Fibroblast of villous mesenchyme (primary cell): ENCODE data around the gene TXNL4A. TPM values are rescaled to one million over a fixed set of nuclear protein-coding genes. Genes with fewer than 3 reads are reported as not detected.

ENCODE experiments used
- DNase-seq: peaks from one replicate; pipeline ENCODE4 v3.0.0-alpha.2; 2010; ENCODE audit warnings: low read depth
- H3K4me3 ChIP-seq: 2 replicates; pipeline ENCODE4 v1.5.1; 2011; ENCODE audit warnings: low read depth, mild to moderate bottlenecking, low read length
- total RNA-seq: library from RNA; depleted of rRNA; stranded (reverse); fragments of >200 nt; gene quantifications from 2 replicates; pipeline ENCODE4 v1.2.3, GENCODE V29; 2012
- TF ChIP-seq, protein P1 (sequence below): IDR thresholded peaks from 2 replicates; pipeline ENCODE4 v1.5.1; 2012; ENCODE audit warnings: low read depth, mild to moderate bottlenecking, low read length; ENCODE audit not compliant: insufficient read depth

The TXNL4A gene
- total RNA-seq, 1 donor: 46.6 TPM

DNA sequence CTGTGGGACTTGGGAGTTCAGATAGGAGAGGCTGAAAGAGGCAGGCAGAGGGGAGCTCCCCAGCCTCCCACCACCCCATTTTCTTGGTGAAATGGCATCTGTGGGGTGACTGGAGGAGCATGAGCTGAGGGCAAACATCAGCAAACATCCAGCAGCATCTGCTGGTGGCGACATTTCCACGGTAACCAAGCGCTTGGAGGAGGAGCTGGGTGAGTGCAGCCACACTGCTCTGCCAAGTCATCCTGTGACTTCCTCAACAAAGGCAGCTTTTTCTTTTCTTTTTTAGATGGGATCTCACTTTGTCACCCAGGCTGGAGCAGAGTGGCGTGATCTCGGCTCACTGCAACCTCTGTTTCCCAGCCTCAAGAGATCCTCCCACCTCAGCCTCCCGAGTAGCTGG, 5.6 kb downstream of the TXNL4A start:
- DNase-seq: no peak
- H3K4me3 ChIP-seq: no peak overlapping the region
- TF ChIP-seq, protein P1, sequence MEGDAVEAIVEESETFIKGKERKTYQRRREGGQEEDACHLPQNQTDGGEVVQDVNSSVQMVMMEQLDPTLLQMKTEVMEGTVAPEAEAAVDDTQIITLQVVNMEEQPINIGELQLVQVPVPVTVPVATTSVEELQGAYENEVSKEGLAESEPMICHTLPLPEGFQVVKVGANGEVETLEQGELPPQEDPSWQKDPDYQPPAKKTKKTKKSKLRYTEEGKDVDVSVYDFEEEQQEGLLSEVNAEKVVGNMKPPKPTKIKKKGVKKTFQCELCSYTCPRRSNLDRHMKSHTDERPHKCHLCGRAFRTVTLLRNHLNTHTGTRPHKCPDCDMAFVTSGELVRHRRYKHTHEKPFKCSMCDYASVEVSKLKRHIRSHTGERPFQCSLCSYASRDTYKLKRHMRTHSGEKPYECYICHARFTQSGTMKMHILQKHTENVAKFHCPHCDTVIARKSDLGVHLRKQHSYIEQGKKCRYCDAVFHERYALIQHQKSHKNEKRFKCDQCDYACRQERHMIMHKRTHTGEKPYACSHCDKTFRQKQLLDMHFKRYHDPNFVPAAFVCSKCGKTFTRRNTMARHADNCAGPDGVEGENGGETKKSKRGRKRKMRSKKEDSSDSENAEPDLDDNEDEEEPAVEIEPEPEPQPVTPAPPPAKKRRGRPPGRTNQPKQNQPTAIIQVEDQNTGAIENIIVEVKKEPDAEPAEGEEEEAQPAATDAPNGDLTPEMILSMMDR: no peak

DNA sequence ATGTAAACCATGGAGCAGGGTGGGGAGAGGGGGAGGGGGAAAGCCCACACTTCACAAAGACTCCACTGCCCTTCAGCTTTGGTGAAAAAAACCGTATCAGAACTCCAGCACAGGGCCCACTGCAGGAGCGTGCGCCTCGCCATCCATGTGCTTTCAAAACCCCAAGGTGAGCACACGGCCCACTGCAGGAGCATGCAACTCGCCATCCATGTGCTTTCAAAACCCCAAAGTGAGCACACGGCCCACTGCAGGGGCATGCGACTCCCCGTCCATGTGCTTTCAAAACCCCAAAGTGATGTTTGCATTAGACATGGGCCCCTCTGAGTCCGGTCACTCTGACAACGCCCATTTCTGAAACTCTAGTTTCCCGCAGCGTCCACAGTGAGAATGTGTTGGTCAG, 7.8 kb downstream of the TXNL4A start:
- DNase-seq: no peak
- TF ChIP-seq, protein P1: no peak
- no peak overlapping the region for H3K4me3 ChIP-seq

DNA sequence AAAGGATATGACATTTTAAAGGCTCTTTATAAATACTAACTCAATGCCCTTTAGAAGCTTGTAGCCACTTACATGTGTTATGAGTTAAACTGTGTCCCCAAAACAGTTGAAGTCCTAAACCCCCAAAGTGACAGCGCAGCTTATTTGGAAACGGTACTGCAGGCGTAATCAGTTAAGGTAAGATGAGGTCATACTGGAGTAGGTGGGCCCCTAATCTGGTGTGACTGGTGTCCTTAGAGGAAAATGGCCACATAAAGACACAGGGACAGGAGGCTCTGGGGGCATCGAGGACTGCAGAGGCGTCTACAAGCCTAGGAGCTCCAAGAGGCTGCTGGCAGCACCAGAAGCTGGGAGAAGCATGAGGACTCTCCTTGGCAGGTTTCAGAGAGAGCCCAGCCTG, 8.5 kb downstream of the TXNL4A start:
- no peak overlapping the region for H3K4me3 ChIP-seq
- DNase-seq: no peak
- TF ChIP-seq, protein P1: no peak

DNA sequence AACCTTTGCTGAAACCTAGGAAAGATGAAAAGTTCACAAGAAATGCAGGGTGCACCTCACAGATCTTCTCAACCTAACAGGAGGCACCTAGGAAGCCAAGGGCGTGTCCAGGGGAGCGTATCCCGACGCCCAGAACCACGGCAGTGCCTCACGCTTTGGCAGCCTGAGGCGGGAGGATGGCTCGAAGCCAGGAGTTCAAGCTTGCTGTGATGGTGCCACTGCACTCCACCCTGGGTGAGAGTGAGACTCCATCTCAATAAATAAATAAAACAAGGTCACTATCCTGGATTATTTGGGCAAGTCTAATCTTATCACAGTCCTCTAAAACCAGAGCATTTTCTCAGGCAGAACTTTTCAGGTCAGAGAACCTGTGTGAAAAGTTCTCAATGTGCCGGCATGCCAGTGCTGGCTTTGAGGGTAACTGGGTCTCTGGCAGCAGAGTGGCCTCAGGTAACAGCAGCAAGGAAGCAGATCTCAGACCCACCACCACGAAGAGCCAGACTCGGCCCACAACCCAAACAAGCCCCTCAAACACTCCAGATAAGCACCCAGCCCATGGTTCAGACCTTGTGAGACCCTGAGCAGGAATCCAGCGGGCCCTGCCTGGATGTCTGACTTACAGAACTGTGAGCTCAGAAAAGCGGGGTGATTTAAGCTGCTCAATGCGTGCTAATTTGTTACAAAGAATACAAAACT, 12.2 kb downstream of the TXNL4A start:
- no peak for DNase-seq
- TF ChIP-seq, protein P1: no peak
- H3K4me3 ChIP-seq: no peak overlapping the region

DNA sequence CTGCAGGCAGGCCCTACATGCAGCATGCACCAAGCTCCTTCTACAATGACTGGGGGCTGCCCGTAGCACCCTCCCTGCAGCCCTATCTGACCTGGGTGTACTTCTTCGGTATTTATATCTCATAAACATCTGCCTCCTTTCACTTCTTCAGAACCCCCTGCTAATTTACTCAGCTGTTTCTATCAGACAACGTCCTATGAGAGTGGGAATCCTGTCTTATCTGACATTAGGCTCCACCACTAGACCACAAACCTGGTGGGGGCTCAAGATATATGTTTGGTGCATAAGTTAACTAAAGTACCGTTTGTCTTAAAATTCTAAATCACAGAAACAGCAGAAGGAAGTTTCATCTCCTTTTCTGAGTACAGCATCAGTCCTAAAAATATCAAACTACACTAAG, 13.3 kb downstream of the TXNL4A start:
- no peak for DNase-seq
- TF ChIP-seq, protein P1: no peak
- H3K4me3 ChIP-seq: no peak overlapping the region

DNA sequence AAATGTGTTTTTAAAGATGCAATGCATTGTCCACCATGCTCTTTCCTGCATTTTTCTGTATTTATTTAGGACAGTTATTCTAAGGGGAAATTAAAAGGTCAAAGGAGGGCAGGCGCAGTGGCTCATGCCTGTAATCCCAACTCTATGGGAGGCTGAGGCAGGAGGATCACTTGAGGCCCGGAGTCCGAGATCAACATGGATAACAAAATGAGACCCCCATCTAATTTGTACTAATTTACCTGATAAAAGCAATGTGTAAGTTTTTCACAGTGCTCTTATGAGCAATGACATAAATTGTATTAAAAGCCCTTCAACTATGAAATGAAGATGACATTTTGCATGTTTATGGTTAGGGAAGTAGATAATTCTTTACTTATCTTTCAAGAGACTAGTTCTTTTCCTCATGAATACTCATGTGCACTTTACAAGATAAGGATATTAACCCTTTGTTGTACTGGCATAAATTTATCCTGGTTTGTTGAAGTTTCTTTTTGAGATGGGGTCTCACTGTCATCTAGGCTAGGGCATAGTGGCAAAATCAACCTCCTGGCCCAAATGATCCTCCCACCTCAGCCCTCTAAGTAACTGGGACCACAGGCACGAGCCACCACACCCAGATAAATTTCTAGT, 14.2 kb downstream of the TXNL4A start:
- H3K4me3 ChIP-seq: no peak overlapping the region
- TF ChIP-seq, protein P1: no peak
- no peak for DNase-seq
